Nephron progenitor cell (in vitro differentiated cells): Measurements from ENCODE around the gene TRAF3IP3.

Source experiments
- DNase-seq: peaks from one replicate; pipeline ENCODE4 v3.0.0; 2021
- H3K27ac Mint-ChIP-seq: 2 replicates; pipeline ENCODE4 v1.8.0; 2021; ENCODE audit warnings: mild to moderate bottlenecking, moderate library complexity, mixed read lengths
- H3K27me3 Mint-ChIP-seq: 2 replicates; pipeline ENCODE4 v1.8.0; 2021; ENCODE audit warnings: mild to moderate bottlenecking, low read depth, mixed read lengths; ENCODE audit not compliant: poor library complexity
- H3K36me3 Mint-ChIP-seq: 2 replicates; pipeline ENCODE4 v1.8.0; 2021; ENCODE audit warnings: low read depth, mixed read lengths
- H3K4me1 Mint-ChIP-seq: 2 replicates; pipeline ENCODE4 v1.8.0; 2021; ENCODE audit warnings: mixed read lengths
- H3K4me3 Mint-ChIP-seq: 2 replicates; pipeline ENCODE4 v1.8.0; 2021; ENCODE audit warnings: mild to moderate bottlenecking, moderate library complexity, mixed read lengths
- H3K9me3 Mint-ChIP-seq: 2 replicates; pipeline ENCODE4 v1.8.0; 2021; ENCODE audit warnings: mild to moderate bottlenecking, moderate library complexity, mixed read lengths
- CTCF ChIP-seq: fragments of 200-600 bp; sonication (generic); IDR thresholded peaks from 2 replicates; pipeline ENCODE4 v1.5.0; 2021; ENCODE audit warnings: antibody characterized with exemption

The TRAF3IP3 gene

GRCh38 chr1:209747580-209748262, 8.1 kb upstream of the TRAF3IP3 start:
- Mint-ChIP-seq H3K4me1 (peaks cover 6% of the 10 kb centered on the region), H3K9me3 (no peaks in the 10 kb centered on the region), H3K4me3 (peak overlapping the region; percentile 76), H3K27ac (no peak overlapping the region), H3K36me3 (no peaks in the 10 kb centered on the region), H3K27me3 (peaks cover 27% of the 10 kb centered on the region)
- DNase-seq, result peak; percentile 87
- peak; percentile 89 for TF ChIP-seq CTCF

- Mint-ChIP-seq H3K36me3 (no peaks in the 10 kb centered on the region), H3K9me3 (no peaks in the 10 kb centered on the region), H3K27ac (no peak overlapping the region), H3K27me3 (peaks cover 27% of the 10 kb centered on the region), H3K4me3 (no peak overlapping the region), H3K4me1 (peaks cover 6% of the 10 kb centered on the region)
- DNase-seq, result no peak
- no peak for TF ChIP-seq CTCF
Observed at GRCh38 chr1:209748620-209749019, 7.2 kb upstream of the TRAF3IP3 start.

- no peak overlapping the region for H3K4me3 Mint-ChIP-seq
- no peaks in the 10 kb centered on the region for H3K36me3 Mint-ChIP-seq
- peaks cover 27% of the 10 kb centered on the region for H3K27me3 Mint-ChIP-seq
- peaks cover 6% of the 10 kb centered on the region for H3K4me1 Mint-ChIP-seq
- TF ChIP-seq CTCF, result no peak
- H3K9me3 Mint-ChIP-seq, result no peaks in the 10 kb centered on the region
- H3K27ac Mint-ChIP-seq, result no peak overlapping the region
- DNase-seq, result no peak
Observed at GRCh38 chr1:209749205-209749604, 6.6 kb upstream of the TRAF3IP3 start.

- peaks cover 6% of the 10 kb centered on the region for H3K4me1 Mint-ChIP-seq
- H3K9me3 Mint-ChIP-seq, result no peaks in the 10 kb centered on the region
- DNase-seq, result no peak
- no peak for TF ChIP-seq CTCF
- H3K4me3 Mint-ChIP-seq, result no peak overlapping the region
- H3K27ac Mint-ChIP-seq, result no peak overlapping the region
- peaks cover 24% of the 10 kb centered on the region for H3K27me3 Mint-ChIP-seq
- H3K36me3 Mint-ChIP-seq, result no peaks in the 10 kb centered on the region
Observed at GRCh38 chr1:209749670-209750323, 6.1 kb upstream of the TRAF3IP3 start.

- TF ChIP-seq CTCF, result no peak
- H3K4me1 Mint-ChIP-seq, result peaks cover 6% of the 10 kb centered on the region
- no peak overlapping the region for H3K4me3 Mint-ChIP-seq
- no peak for DNase-seq
- H3K36me3 Mint-ChIP-seq, result no peaks in the 10 kb centered on the region
- H3K27ac Mint-ChIP-seq, result no peak overlapping the region
- H3K9me3 Mint-ChIP-seq, result no peaks in the 10 kb centered on the region
- peaks cover 35% of the 10 kb centered on the region for H3K27me3 Mint-ChIP-seq
Observed at GRCh38 chr1:209751627-209752231, 4.1 kb upstream of the TRAF3IP3 start.
